PFSK-1 (cell line): ENCODE data around the gene NCAPD3.
A peak's percentile ranks its signal among the peaks of the same experiment; 100 is the strongest.

ENCODE experiments used
- FOXP2 ChIP-seq: optimal IDR thresholded peaks from 2 replicates; pipeline ENCODE3; 2011; ENCODE audit warnings: borderline replicate concordance, control low read depth, inconsistent platforms; ENCODE audit not compliant: insufficient read depth; ENCODE audit errors: extremely low read length, extremely low read depth
- POLR2AphosphoS5 ChIP-seq: IDR thresholded peaks from 2 replicates; pipeline ENCODE4 v1.6.1; 2012; ENCODE audit warnings: low read depth, mild to moderate bottlenecking, control low read depth, low read length, moderate library complexity
- SIN3A ChIP-seq: IDR thresholded peaks from 2 replicates; pipeline ENCODE4 v1.6.1; 2012; ENCODE audit warnings: mild to moderate bottlenecking, low read length, moderate library complexity, borderline replicate concordance; ENCODE audit not compliant: insufficient read depth
- TAF1 ChIP-seq: IDR thresholded peaks from 2 replicates; pipeline ENCODE4 v1.6.1; 2012; ENCODE audit warnings: low read length, control low read depth, borderline replicate concordance; ENCODE audit not compliant: insufficient read depth
- TF ChIP-seq, protein P1 (sequence below), 2 experiments: IDR thresholded peaks; 2 replicates each; pipeline versions ENCODE4 v1.6.1 to v1.8.0; 2011 to 2012; ENCODE audit warnings: low read depth in 2 of 2, low read length in 2 of 2, control low read depth in 1 of 2, inconsistent platforms in 1 of 2, mild to moderate bottlenecking in 1 of 2, moderate library complexity in 1 of 2; ENCODE audit not compliant: insufficient read depth in 1 of 2

NCAPD3 gene

DNA sequence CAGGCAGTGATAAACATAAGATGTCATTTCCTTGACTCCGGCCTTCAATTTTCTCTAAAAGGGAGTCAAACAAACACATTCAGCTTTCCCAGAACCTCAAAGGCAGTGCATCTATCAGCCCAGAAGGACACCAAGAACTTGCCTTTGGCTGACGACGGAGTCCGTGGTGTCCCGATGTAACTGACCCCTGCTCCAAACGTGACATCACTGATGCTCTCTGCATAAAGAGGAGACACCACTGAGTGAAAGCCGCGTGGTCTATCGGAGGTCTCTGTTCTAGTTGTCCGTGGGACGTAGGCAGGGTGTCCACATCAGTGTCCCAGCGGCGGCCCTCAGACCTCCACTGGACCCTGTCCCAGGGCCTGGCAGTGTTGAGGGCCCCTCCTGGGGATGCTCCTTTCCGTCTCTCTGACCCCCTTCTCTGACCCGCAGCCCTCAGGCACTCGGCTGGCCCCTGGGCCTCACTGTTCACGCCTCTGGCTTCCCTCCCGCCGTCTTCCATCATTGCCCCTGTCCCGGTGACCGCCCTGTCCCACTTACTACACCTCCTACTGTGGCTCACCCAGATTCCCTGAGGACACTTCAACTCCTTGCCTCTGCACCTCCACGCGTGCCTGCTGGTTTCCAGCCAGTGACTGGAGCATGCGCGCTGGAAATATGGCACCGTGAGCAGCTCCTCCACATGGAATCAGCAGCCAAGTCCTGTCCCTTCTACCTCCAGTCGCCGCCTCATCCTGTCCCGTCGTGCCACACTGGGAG is 70.4 kb downstream of the NCAPD3 start:
- TF ChIP-seq SIN3A, result no peak
- TF ChIP-seq, protein P1, sequence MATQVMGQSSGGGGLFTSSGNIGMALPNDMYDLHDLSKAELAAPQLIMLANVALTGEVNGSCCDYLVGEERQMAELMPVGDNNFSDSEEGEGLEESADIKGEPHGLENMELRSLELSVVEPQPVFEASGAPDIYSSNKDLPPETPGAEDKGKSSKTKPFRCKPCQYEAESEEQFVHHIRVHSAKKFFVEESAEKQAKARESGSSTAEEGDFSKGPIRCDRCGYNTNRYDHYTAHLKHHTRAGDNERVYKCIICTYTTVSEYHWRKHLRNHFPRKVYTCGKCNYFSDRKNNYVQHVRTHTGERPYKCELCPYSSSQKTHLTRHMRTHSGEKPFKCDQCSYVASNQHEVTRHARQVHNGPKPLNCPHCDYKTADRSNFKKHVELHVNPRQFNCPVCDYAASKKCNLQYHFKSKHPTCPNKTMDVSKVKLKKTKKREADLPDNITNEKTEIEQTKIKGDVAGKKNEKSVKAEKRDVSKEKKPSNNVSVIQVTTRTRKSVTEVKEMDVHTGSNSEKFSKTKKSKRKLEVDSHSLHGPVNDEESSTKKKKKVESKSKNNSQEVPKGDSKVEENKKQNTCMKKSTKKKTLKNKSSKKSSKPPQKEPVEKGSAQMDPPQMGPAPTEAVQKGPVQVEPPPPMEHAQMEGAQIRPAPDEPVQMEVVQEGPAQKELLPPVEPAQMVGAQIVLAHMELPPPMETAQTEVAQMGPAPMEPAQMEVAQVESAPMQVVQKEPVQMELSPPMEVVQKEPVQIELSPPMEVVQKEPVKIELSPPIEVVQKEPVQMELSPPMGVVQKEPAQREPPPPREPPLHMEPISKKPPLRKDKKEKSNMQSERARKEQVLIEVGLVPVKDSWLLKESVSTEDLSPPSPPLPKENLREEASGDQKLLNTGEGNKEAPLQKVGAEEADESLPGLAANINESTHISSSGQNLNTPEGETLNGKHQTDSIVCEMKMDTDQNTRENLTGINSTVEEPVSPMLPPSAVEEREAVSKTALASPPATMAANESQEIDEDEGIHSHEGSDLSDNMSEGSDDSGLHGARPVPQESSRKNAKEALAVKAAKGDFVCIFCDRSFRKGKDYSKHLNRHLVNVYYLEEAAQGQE (IDR thresholded peaks at IDR 0.05; ENCODE audit: insufficient read depth in 1 of 2, low read depth in 2 of 2, low read length in 2 of 2), result no peak
- TF ChIP-seq POLR2AphosphoS5, result no peak
- no peak for TF ChIP-seq FOXP2
- TF ChIP-seq TAF1, result no peak

DNA sequence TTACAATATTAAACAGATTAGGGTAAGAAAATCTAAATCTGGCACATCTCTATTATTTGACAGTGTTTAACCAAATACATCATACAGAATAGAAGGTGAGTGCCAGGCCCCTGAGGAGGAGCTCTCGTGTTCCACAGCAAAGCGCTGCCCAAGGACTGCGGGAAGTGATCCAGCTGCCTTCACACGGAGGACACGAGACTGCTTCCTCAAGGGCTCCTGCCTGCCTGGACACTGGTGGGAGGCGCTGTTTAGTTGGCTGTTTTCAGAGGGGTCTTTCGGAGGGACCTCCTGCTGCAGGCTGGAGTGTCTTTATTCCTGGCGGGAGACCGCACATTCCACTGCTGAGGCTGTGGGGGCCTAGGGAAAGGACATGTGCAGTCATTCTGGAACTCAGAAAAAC is 71.1 kb downstream of the NCAPD3 start:
- no peak for TF ChIP-seq TAF1
- no peak for TF ChIP-seq POLR2AphosphoS5
- no peak for TF ChIP-seq FOXP2
- TF ChIP-seq, protein P1 (IDR thresholded peaks at IDR 0.05; ENCODE audit: insufficient read depth in 1 of 2, low read depth in 2 of 2, low read length in 2 of 2), result no peak
- no peak for TF ChIP-seq SIN3A

DNA sequence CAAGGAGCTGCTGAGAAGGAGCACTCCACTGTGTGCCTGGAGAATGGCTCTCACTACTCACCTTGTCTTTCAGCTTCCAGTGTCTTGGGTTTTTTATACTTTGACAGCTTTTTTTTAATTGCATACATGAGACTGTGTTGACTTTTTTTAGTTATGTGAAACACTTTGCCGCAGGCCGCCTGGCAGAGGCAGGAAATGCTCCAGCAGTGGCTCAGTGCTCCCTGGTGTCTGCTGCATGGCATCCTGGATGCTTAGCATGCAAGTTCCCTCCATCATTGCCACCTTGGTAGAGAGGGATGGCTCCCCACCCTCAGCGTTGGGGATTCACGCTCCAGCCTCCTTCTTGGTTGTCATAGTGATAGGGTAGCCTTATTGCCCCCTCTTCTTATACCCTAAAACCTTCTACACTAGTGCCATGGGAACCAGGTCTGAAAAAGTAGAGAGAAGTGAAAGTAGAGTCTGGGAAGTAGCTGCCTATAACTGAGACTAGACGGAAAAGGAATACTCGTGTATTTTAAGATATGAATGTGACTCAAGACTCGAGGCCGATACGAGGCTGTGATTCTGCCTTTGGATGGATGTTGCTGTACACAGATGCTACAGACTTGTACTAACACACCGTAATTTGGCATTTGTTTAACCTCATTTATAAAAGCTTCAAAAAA is 72.6 kb downstream of the NCAPD3 start:
- TF ChIP-seq POLR2AphosphoS5, result peak; percentile 29; the same call in 1 of the 2 replicates
- no peak for TF ChIP-seq TAF1

DNA sequence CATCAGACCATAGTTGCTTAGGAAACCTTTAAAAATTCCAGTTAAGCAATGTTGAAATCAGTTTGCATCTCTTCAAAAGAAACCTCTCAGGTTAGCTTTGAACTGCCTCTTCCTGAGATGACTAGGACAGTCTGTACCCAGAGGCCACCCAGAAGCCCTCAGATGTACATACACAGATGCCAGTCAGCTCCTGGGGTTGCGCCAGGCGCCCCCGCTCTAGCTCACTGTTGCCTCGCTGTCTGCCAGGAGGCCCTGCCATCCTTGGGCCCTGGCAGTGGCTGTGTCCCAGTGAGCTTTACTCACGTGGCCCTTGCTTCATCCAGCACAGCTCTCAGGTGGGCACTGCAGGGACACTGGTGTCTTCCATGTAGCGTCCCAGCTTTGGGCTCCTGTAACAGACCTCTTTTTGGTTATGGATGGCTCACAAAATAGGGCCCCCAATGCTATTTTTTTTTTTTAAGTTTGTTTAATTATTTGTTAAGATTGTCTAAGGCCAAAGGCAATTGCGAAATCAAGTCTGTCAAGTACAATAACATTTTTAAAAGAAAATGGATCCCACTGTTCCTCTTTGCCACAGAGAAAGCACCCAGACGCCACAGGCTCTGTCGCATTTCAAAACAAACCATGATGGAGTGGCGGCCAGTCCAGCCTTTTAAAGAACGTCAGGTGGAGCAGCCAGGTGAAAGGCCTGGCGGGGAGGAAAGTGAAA is 73.4 kb downstream of the NCAPD3 start:
- TF ChIP-seq FOXP2 (no peak), SIN3A (no peak)
- TF ChIP-seq, protein P1 (IDR thresholded peaks at IDR 0.05; ENCODE audit: insufficient read depth in 1 of 2, low read depth in 2 of 2, low read length in 2 of 2), result no peak

DNA sequence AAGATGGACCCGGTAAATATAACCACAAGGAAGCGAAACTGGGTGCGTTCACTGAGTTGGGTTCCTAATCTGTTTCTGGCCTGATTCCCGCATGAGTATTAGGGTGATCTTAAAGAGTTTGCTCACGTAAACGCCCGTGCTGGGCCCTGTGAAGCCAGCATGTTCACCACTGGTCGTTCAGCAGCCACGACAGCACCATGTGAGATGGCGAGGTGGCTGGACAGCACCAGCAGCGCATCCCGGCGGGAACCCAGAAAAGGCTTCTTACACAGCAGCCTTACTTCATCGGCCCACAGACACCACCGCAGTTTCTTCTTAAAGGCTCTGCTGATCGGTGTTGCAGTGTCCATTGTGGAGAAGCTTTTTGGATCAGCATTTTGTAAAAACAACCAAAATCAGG is 74.4 kb downstream of the NCAPD3 start:
- TF ChIP-seq FOXP2, result no peak
- TF ChIP-seq, protein P1 (IDR thresholded peaks at IDR 0.05; ENCODE audit: insufficient read depth in 1 of 2, low read depth in 2 of 2, low read length in 2 of 2), result no peak
- no peak for TF ChIP-seq TAF1
- no peak for TF ChIP-seq POLR2AphosphoS5
- TF ChIP-seq SIN3A, result no peak
